ENCODE data around the gene IPO8.

The IPO8 gene
- total RNA-seq, result 32.6 to 50.1 (median 37.9) reads per million in 3 donors

DNA sequence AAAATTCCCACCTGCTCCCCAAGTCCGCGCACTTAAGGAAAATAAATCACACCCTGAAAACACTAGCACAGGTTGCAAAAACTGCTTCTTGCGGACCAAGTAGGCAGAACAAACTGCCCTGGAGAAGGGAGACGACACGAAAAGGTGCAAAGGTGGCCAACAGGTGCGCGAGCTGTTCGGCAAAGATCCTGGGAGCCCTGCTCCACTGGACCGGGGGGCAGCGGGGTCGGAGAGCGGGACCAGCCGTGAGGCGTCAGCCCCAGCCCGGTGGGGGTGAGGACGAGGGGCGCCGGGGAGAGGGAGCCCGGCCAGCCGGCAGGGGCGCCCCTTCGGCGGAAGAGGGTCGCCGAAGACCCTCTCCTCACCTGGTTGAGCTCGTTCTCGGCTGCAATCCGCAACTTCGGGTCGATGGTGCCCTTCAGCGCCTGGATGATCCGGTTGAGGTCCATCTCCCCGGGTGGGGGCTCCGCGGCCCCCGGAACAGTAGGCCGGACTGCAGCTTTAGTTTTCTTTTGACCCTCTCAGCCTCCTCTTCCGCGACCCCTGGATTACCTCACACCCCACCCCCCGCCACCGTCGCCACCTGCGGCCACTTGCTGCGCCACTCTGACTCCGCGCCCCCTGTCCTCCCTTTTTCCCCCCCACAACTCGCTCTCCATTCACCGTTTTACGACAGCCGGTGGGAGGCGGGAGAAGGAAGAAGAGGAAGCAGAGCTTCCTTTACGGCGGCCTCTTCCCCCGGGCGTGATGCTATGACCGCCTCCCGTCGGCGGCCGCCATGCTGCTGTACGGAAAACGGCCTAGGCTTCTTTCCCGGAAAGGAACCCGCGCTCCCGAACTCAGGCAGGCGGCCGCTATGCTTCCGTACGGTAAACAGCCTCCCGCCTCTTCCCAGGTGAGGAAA is at the start of gene IPO8:
TSS of gene IPO8 (minus strand) at position 671 of the 904 bp plus-strand sequence. CDS start at position 449, 222 bp downstream.
- Histone ChIP-seq H3K4me1 (ENCODE audit: control insufficient read depth, insufficient read depth, low read length, poor library complexity, severe bottlenecking) (peaks cover 9% of the 10 kb centered on the region), H3K27me3 (replicated peaks; ENCODE audit: control insufficient read depth, insufficient read depth, low read length, poor library complexity, severe bottlenecking) (no peaks in the 10 kb centered on the region), H3K9me3 (ENCODE audit: control insufficient read depth, low read length) (no peaks in the 10 kb centered on the region), H3K4me3 (ENCODE audit: insufficient read depth, low read depth, low read length, poor library complexity, severe bottlenecking) (peak within 1 kb of the TSS; percentile 92), H3K27ac (ENCODE audit: insufficient read depth, low read length, poor library complexity, severe bottlenecking) (peak within 1 kb of the TSS; percentile 71), H3K36me3 (ENCODE audit: control insufficient read depth, insufficient read depth, low read length) (no peaks in the 10 kb centered on the region)
- peak; percentile 68 to 79 (median 75) for DNase-seq

DNA sequence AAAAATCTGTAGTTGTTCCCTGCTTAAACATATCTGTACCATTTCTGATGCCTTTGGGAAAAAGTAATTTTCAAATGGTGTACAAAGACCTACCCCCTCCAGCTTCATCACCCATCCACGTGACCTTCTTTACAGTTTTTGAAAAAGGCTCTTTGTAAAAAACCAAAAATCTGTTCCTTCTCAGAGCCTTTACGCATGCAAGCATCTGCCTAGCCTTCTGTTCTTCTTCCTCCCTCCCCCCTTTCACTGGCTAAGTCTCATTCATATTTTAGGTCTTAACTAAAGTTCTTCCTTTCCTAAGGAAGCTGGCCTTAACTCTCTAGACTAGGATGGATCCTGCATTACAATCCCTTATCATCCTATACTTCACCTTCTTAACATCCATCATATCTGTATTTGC is 48.7 kb upstream of the IPO8 start:
- no peaks in the 10 kb centered on the region for H3K27me3 ChIP-seq (replicated peaks; ENCODE audit: control insufficient read depth, insufficient read depth, low read length, poor library complexity, severe bottlenecking)
- no peaks in the 10 kb centered on the region for H3K9me3 ChIP-seq (ENCODE audit: control insufficient read depth, low read length)
- DNase-seq, result no peak
- H3K4me3 ChIP-seq (ENCODE audit: insufficient read depth, low read depth, low read length, poor library complexity, severe bottlenecking), result no peak overlapping the region
- peaks cover 7% of the 10 kb centered on the region for H3K36me3 ChIP-seq (ENCODE audit: control insufficient read depth, insufficient read depth, low read length)
- H3K27ac ChIP-seq (ENCODE audit: insufficient read depth, low read length, poor library complexity, severe bottlenecking), result no peak overlapping the region
- H3K4me1 ChIP-seq (ENCODE audit: control insufficient read depth, insufficient read depth, low read length, poor library complexity, severe bottlenecking), result no peaks in the 10 kb centered on the region

DNA sequence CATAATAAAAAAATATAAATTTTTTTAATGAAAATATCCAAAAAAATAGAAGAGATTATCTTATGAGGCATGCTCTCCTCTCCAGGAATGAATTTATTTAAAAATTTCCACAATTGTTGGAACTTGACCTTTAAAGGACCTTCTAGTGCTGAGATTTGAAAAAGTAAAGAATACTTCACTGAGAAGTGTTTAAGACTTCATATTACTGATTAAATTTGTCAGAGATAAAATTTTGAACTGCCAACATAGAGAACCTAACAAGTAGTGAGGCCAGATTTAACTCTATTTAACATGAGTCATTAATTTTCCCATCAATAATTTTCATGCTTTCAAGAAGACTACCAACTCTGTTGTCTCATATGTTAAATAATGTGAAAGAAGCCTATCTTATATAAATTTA is 44.6 kb upstream of the IPO8 start:
- Histone ChIP-seq H3K4me3 (ENCODE audit: insufficient read depth, low read depth, low read length, poor library complexity, severe bottlenecking) (no peak overlapping the region), H3K36me3 (ENCODE audit: control insufficient read depth, insufficient read depth, low read length) (peaks cover 6% of the 10 kb centered on the region), H3K27ac (ENCODE audit: insufficient read depth, low read length, poor library complexity, severe bottlenecking) (no peak overlapping the region), H3K9me3 (ENCODE audit: control insufficient read depth, low read length) (no peaks in the 10 kb centered on the region), H3K27me3 (replicated peaks; ENCODE audit: control insufficient read depth, insufficient read depth, low read length, poor library complexity, severe bottlenecking) (no peaks in the 10 kb centered on the region), H3K4me1 (ENCODE audit: control insufficient read depth, insufficient read depth, low read length, poor library complexity, severe bottlenecking) (no peaks in the 10 kb centered on the region)
- no peak for DNase-seq

DNA sequence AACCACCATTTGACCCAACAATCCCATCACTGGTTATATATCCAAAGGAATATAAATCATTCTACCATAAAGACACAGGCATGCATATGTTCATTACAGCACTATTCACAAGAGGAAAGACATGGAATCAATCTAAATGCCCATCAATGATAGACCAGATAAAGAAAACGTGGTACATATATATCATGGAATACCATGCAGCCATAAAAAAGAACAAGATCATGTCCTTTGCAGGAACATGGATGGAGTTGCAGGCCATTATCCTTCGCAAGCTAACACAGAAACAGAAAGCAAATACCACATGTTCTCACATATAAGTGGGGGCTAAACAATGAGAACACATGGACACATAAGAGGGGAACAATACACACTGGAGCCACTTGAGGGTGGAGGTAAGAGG is 43.4 kb upstream of the IPO8 start:
- Histone ChIP-seq H3K4me1 (ENCODE audit: control insufficient read depth, insufficient read depth, low read length, poor library complexity, severe bottlenecking) (no peaks in the 10 kb centered on the region), H3K36me3 (ENCODE audit: control insufficient read depth, insufficient read depth, low read length) (peaks cover 6% of the 10 kb centered on the region), H3K9me3 (ENCODE audit: control insufficient read depth, low read length) (no peaks in the 10 kb centered on the region), H3K27me3 (replicated peaks; ENCODE audit: control insufficient read depth, insufficient read depth, low read length, poor library complexity, severe bottlenecking) (no peaks in the 10 kb centered on the region), H3K4me3 (ENCODE audit: insufficient read depth, low read depth, low read length, poor library complexity, severe bottlenecking) (no peak overlapping the region), H3K27ac (ENCODE audit: insufficient read depth, low read length, poor library complexity, severe bottlenecking) (no peak overlapping the region)
- DNase-seq, result no peak

DNA sequence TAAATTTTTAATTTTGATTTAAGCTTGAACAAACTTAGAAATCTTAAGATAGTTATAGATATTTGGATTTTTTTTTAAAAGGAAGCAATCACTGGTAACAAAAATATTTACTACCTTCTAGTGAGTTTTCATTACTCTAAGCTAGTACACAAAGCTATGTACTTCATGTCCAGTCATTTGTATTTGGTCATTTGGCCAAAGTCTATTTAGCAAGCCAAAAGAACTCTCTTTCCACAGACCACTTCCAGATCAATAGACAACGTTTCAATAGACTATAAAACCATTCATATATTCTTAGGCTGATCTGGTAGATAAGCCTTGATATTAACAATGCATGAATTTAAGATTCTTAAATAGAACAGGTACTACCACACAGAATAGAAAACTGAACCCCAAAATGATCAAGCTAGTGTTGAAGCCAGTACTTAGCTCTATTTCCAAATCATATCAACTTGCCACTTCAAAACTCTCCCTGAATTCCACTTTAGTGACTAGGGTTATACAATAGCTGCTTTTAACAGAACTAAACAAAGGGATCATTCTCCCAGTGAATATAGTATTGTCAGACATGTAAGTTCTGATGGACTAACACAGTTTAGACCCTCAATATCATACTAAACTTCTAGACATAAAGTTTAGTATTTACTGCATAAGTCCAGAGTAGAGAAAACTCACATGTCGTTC is 37.4 kb upstream of the IPO8 start:
- H3K4me3 ChIP-seq (ENCODE audit: insufficient read depth, low read depth, low read length, poor library complexity, severe bottlenecking), result no peak overlapping the region
- H3K27ac ChIP-seq (ENCODE audit: insufficient read depth, low read length, poor library complexity, severe bottlenecking), result no peak overlapping the region
- DNase-seq, result no peak
- no peaks in the 10 kb centered on the region for H3K27me3 ChIP-seq (replicated peaks; ENCODE audit: control insufficient read depth, insufficient read depth, low read length, poor library complexity, severe bottlenecking)
- H3K9me3 ChIP-seq (ENCODE audit: control insufficient read depth, low read length), result no peaks in the 10 kb centered on the region
- H3K36me3 ChIP-seq (ENCODE audit: control insufficient read depth, insufficient read depth, low read length), result peaks cover 4% of the 10 kb centered on the region
- H3K4me1 ChIP-seq (ENCODE audit: control insufficient read depth, insufficient read depth, low read length, poor library complexity, severe bottlenecking), result no peaks in the 10 kb centered on the region

DNA sequence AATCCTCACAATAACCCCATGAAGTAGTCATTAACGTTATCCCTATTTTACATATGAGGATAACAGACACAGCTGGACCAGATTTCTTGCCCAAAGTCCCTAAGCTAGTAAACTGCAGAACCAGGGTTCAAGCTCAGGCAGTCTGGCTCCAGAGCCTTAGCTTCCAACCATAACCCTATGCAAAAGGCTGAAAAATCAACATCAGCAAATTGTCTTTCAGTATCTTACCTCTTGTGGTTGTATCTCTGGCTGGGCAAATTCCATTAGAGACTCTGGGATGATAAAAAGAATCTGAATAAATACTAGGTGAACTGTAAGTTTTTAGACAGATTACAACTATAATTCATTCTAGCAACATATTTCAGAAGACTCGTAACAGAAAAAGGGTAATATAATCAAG is 34.3 kb upstream of the IPO8 start:
- Histone ChIP-seq H3K4me1 (ENCODE audit: control insufficient read depth, insufficient read depth, low read length, poor library complexity, severe bottlenecking) (no peaks in the 10 kb centered on the region), H3K27me3 (replicated peaks; ENCODE audit: control insufficient read depth, insufficient read depth, low read length, poor library complexity, severe bottlenecking) (no peaks in the 10 kb centered on the region), H3K9me3 (ENCODE audit: control insufficient read depth, low read length) (no peaks in the 10 kb centered on the region), H3K27ac (ENCODE audit: insufficient read depth, low read length, poor library complexity, severe bottlenecking) (no peak overlapping the region), H3K36me3 (ENCODE audit: control insufficient read depth, insufficient read depth, low read length) (peaks cover 11% of the 10 kb centered on the region), H3K4me3 (ENCODE audit: insufficient read depth, low read depth, low read length, poor library complexity, severe bottlenecking) (no peak overlapping the region)
- no peak for DNase-seq

DNA sequence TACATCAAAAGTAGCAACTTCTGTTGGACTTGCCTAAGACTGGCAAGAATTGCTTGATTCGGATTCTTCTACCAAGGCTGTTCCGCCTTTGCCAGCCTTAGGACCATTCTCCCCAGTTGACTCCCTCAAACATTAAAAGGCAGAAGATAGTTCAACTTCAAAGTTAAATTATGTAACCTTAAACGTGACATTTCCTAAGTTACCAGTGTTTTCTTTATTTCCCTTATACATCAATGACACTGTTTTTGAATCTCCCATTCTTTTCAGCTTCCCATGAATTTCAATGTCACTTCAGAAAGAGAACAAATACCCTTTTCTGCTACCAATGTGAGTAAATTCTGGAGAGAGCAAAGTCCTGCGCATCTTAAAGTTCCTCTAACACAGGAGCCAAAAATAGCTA is 33.9 kb upstream of the IPO8 start:
- Histone ChIP-seq H3K36me3 (ENCODE audit: control insufficient read depth, insufficient read depth, low read length) (peaks cover 11% of the 10 kb centered on the region), H3K27me3 (replicated peaks; ENCODE audit: control insufficient read depth, insufficient read depth, low read length, poor library complexity, severe bottlenecking) (no peaks in the 10 kb centered on the region), H3K4me3 (ENCODE audit: insufficient read depth, low read depth, low read length, poor library complexity, severe bottlenecking) (no peak overlapping the region), H3K4me1 (ENCODE audit: control insufficient read depth, insufficient read depth, low read length, poor library complexity, severe bottlenecking) (no peaks in the 10 kb centered on the region), H3K27ac (ENCODE audit: insufficient read depth, low read length, poor library complexity, severe bottlenecking) (no peak overlapping the region), H3K9me3 (ENCODE audit: control insufficient read depth, low read length) (no peaks in the 10 kb centered on the region)
- DNase-seq, result no peak

DNA sequence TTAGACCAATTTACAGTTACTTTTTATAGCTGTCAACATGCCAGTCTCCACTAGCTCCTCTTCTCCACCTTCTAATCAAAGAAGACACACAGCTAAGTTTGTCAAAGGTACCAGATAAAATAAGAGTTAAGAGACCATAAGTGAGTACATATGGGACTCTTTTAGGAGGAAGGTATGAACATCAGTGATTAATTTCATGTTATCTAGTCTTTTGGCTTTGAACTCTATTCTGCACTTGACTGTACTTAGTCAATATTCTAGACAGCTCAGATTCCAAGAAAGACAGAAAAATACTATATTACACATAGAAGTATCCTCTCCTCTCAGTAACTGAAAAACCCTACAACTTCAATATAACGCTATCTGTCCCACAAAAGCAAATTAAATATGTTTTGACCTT is 31.0 kb upstream of the IPO8 start:
- Histone ChIP-seq H3K27me3 (replicated peaks; ENCODE audit: control insufficient read depth, insufficient read depth, low read length, poor library complexity, severe bottlenecking) (no peaks in the 10 kb centered on the region), H3K27ac (ENCODE audit: insufficient read depth, low read length, poor library complexity, severe bottlenecking) (no peak overlapping the region), H3K4me1 (ENCODE audit: control insufficient read depth, insufficient read depth, low read length, poor library complexity, severe bottlenecking) (no peaks in the 10 kb centered on the region)

DNA sequence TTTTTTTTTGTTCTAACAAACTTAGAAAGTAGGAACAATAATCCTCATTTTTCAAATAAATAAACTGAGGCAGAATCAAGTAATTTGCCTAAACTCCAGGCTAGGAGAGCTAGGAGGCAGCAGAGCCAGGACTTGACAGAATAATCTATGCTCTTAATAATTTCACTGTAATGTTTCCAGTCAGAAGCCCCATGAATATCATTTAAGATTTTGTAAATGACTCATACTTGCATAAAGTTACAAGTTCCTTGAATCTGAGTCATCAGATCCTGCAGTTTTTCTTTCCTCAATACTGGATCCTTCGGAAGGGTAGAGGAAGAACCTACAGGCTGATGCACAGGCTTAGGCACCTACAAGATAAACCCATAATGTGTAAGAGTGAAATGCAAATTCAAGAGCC is 30.1 kb upstream of the IPO8 start:
- H3K36me3 ChIP-seq (ENCODE audit: control insufficient read depth, insufficient read depth, low read length), result peaks cover 23% of the 10 kb centered on the region
- DNase-seq, result no peak
- H3K4me3 ChIP-seq (ENCODE audit: insufficient read depth, low read depth, low read length, poor library complexity, severe bottlenecking), result no peak overlapping the region
- no peaks in the 10 kb centered on the region for H3K9me3 ChIP-seq (ENCODE audit: control insufficient read depth, low read length)
- H3K4me1 ChIP-seq (ENCODE audit: control insufficient read depth, insufficient read depth, low read length, poor library complexity, severe bottlenecking), result no peaks in the 10 kb centered on the region
- no peak overlapping the region for H3K27ac ChIP-seq (ENCODE audit: insufficient read depth, low read length, poor library complexity, severe bottlenecking)
- H3K27me3 ChIP-seq (replicated peaks; ENCODE audit: control insufficient read depth, insufficient read depth, low read length, poor library complexity, severe bottlenecking), result no peaks in the 10 kb centered on the region

More for the DNA sequence above, 31.0 kb upstream of the IPO8 start:
- Histone ChIP-seq H3K4me3 (ENCODE audit: insufficient read depth, low read depth, low read length, poor library complexity, severe bottlenecking) (no peak overlapping the region), H3K9me3 (ENCODE audit: control insufficient read depth, low read length) (no peaks in the 10 kb centered on the region), H3K36me3 (ENCODE audit: control insufficient read depth, insufficient read depth, low read length) (peaks cover 21% of the 10 kb centered on the region)
- no peak for DNase-seq

DNA sequence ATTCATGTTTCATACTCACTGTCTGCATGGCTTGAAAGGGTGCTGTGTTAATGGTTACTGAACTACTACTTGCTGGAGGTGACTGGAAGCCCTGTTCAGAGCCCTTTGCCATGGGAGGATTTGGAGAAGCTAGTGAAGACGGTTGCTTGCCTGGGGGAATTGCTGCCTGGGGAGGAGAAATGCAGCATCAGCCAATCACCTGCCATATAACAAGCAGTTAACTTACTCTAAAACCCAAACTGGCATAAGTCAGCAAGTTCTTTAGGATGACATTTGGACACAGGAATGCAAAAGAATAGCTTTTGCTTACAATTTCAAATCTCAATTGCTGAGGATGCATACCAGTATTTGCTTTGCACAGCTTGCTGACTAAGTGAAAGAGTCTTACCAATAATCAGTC is 23.4 kb upstream of the IPO8 start:
- no peak overlapping the region for H3K27ac ChIP-seq (ENCODE audit: insufficient read depth, low read length, poor library complexity, severe bottlenecking)
- H3K4me3 ChIP-seq (ENCODE audit: insufficient read depth, low read depth, low read length, poor library complexity, severe bottlenecking), result no peak overlapping the region
- H3K9me3 ChIP-seq (ENCODE audit: control insufficient read depth, low read length), result no peaks in the 10 kb centered on the region
- no peaks in the 10 kb centered on the region for H3K27me3 ChIP-seq (replicated peaks; ENCODE audit: control insufficient read depth, insufficient read depth, low read length, poor library complexity, severe bottlenecking)
- H3K4me1 ChIP-seq (ENCODE audit: control insufficient read depth, insufficient read depth, low read length, poor library complexity, severe bottlenecking), result no peaks in the 10 kb centered on the region
- DNase-seq, result no peak
- peaks cover 39% of the 10 kb centered on the region for H3K36me3 ChIP-seq (ENCODE audit: control insufficient read depth, insufficient read depth, low read length)
